Measurements from ENCODE around the gene RANGAP1. TPM values are rescaled to one million over a fixed set of nuclear protein-coding genes. Genes with fewer than 3 reads are reported as not detected.
A peak's percentile ranks its signal among the peaks of the same experiment; 100 is the strongest.

RANGAP1 gene
- polyA plus RNA-seq, 12 donors = 23.1 to 30.2 (median 27.1) TPM; not detected in 1

- DNase-seq = no peak
Observed at GRCh38 chr22:41201141-41201540, 84.8 kb downstream of the RANGAP1 start.

- DNase-seq = no peak
Observed at GRCh38 chr22:41198027-41198580, 87.9 kb downstream of the RANGAP1 start.

- peak; percentile 77 for DNase-seq
Observed at GRCh38 chr22:41197038-41197972, 88.7 kb downstream of the RANGAP1 start.

Other genes with a start within 250 kb of the RANGAP1 start
- gene EP300, start 193.6 kb downstream of the RANGAP1 start, polyA plus RNA-seq (ENCODE audit: insufficient read length in 12 of 12) = 10 to 100 TPM in 11 of 12 donors, not detected in 1; 28.3 to 74.5 (median 36.8) TPM
- 10 to 100 TPM in 11 of 12 donors, not detected in 1; 12.3 to 17.1 (median 14.8) TPM for gene L3MBTL2, start 80.9 kb downstream of the RANGAP1 start, polyA plus RNA-seq (ENCODE audit: insufficient read length in 12 of 12)
- gene CHADL, start 45.3 kb downstream of the RANGAP1 start, polyA plus RNA-seq (ENCODE audit: insufficient read length in 12 of 12) = 1 to 10 TPM in 10 of 12 donors, not detected in 2; 2.6 to 5.4 (median 3.3) TPM
- 10 to 100 TPM in 11 of 12 donors, not detected in 1; 32.3 to 57.9 (median 37.8) TPM for gene ZC3H7B, start 15.3 kb upstream of the RANGAP1 start, polyA plus RNA-seq (ENCODE audit: insufficient read length in 12 of 12)
- gene TEF, start 95.8 kb upstream of the RANGAP1 start, polyA plus RNA-seq (ENCODE audit: insufficient read length in 12 of 12) = 10 to 100 TPM in 7 of 12 donors, 1 to 10 TPM in 4, not detected in 1; 8.3 to 15.5 (median 10.6) TPM
- 10 to 100 TPM in 11 of 12 donors, not detected in 1; 29.9 to 54.2 (median 38.2) TPM for gene TOB2, start 160.6 kb upstream of the RANGAP1 start, polyA plus RNA-seq (ENCODE audit: insufficient read length in 12 of 12)
- 10 to 100 TPM in 11 of 12 donors, not detected in 1; 31.0 to 46.9 (median 39.6) TPM for gene PHF5A, start 182.5 kb upstream of the RANGAP1 start, polyA plus RNA-seq (ENCODE audit: insufficient read length in 12 of 12)
- 100 to 1,000 TPM in 5 of 12 donors, 10 to 100 TPM in 6, not detected in 1; 70.3 to 124 (median 93.3) TPM for gene ACO2, start 182.9 kb upstream of the RANGAP1 start, polyA plus RNA-seq (ENCODE audit: insufficient read length in 12 of 12)